ENCODE results near the gene PCDHB13.
"Not testable (repeated sequence)": the region's sequence is repeated elsewhere in the genome, so short reads cannot be mapped to it uniquely, and the experiment has no call there.

DNA sequence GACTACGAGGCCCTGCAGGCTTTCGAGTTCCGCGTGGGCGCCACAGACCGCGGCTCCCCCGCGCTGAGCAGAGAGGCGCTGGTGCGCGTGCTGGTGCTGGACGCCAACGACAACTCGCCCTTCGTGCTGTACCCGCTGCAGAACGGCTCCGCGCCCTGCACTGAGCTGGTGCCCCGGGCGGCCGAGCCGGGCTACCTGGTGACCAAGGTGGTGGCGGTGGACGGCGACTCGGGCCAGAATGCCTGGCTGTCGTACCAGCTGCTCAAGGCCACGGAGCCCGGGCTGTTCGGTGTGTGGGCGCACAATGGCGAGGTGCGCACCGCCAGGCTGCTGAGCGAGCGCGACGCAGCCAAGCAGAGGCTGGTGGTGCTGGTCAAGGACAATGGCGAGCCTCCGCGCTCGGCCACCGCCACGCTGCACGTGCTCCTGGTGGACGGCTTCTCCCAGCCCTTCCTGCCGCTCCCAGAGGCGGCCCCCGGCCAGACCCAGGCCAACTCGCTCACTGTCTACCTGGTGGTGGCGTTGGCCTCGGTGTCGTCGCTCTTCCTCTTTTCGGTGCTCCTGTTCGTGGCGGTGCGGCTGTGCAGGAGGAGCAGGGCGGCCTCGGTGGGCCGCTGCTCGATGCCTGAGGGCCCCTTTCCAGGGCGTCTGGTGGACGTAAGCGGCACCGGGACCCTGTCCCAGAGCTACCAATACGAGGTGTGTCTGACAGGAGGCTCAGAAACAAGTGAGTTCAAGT, 29.4 kb upstream of the PCDHB13 start:
- TF ChIP-seq, protein P1, sequence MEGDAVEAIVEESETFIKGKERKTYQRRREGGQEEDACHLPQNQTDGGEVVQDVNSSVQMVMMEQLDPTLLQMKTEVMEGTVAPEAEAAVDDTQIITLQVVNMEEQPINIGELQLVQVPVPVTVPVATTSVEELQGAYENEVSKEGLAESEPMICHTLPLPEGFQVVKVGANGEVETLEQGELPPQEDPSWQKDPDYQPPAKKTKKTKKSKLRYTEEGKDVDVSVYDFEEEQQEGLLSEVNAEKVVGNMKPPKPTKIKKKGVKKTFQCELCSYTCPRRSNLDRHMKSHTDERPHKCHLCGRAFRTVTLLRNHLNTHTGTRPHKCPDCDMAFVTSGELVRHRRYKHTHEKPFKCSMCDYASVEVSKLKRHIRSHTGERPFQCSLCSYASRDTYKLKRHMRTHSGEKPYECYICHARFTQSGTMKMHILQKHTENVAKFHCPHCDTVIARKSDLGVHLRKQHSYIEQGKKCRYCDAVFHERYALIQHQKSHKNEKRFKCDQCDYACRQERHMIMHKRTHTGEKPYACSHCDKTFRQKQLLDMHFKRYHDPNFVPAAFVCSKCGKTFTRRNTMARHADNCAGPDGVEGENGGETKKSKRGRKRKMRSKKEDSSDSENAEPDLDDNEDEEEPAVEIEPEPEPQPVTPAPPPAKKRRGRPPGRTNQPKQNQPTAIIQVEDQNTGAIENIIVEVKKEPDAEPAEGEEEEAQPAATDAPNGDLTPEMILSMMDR (conservative IDR thresholded peaks at IDR 0.05; ENCODE audit: low read length): not testable (repeated sequence)
- TF ChIP-seq EZH2phosphoT487 (IDR thresholded peaks at IDR 0.05; ENCODE audit: borderline replicate concordance): not testable (repeated sequence)

All from Loucy (cell line).